Peyer's patch (tissue), 4 donors: Measurements from ENCODE around the gene FOLR2. TPM values are rescaled to one million over a fixed set of nuclear protein-coding genes. Genes with fewer than 3 reads are reported as not detected.
"Not testable (repeated sequence)": the region's sequence is repeated elsewhere in the genome, so short reads cannot be mapped to it uniquely, and the experiment has no call there.

Experiments
- DNase-seq, 3 donors: peaks; one replicate each; pipeline ENCODE4 v3.0.0-alpha.2; 2017 to 2019
- H3K27ac ChIP-seq, 4 donors: fragments of 200-600 bp; sonication (generic); one replicate each; pipeline ENCODE4 v1.5.1; 2016 to 2019
- H3K27me3 ChIP-seq, 2 donors: fragments of 200-600 bp; sonication (generic); one replicate each; pipeline ENCODE4 v1.5.1; 2019
- H3K36me3 ChIP-seq, 3 donors: fragments of 200-600 bp; sonication (generic); one replicate each; pipeline ENCODE4 v1.5.1; 2016 to 2019
- H3K4me1 ChIP-seq, 4 donors: fragments of 200-600 bp; sonication (generic); one replicate each; pipeline ENCODE4 v1.5.1; 2016 to 2019
- H3K4me3 ChIP-seq, 4 donors: fragments of 200-600 bp; sonication (generic); 1 replicate in 3 of 4; 2 replicates in 1 of 4; pipeline ENCODE4 v1.5.1; 2016 to 2019; ENCODE audit warnings: mild to moderate bottlenecking in 1 of 4
- H3K9me3 ChIP-seq, 4 donors: fragments of 200-600 bp; sonication (generic); one replicate each; pipeline ENCODE4 v1.5.1; 2016 to 2019; ENCODE audit warnings: mild to moderate bottlenecking in 1 of 4
- POLR2A ChIP-seq, 2 donors: fragments of 450-650 bp; IDR thresholded peaks; one replicate each; pipeline ENCODE4 v1.5.1; 2017; ENCODE audit warnings: antibody characterized with exemption in 2 of 2, mild to moderate bottlenecking in 2 of 2, moderate library complexity in 2 of 2
- total RNA-seq, 4 donors: library from RNA; depleted of rRNA; stranded (reverse); fragments of >200 nt; gene quantifications; one replicate each; pipeline ENCODE4 v1.1.0, GENCODE V29; 2016
- TF ChIP-seq, protein P1 (sequence below), 6 experiments: fragments of 450-650 bp in 4 of 6; fragments of 200-600 bp in 2 of 6; sonication (generic) in 1 of 6; IDR thresholded peaks; one replicate each; pipeline ENCODE4 v1.5.1; 2017 to 2019; ENCODE audit warnings: antibody characterized with exemption in 6 of 6, mild to moderate bottlenecking in 3 of 6, moderate library complexity in 1 of 6

FOLR2 gene
- total RNA-seq, 4 donors from 2014 or later = 3.5 to 15.8 (median 8.0) TPM; not detected in 1

DNA sequence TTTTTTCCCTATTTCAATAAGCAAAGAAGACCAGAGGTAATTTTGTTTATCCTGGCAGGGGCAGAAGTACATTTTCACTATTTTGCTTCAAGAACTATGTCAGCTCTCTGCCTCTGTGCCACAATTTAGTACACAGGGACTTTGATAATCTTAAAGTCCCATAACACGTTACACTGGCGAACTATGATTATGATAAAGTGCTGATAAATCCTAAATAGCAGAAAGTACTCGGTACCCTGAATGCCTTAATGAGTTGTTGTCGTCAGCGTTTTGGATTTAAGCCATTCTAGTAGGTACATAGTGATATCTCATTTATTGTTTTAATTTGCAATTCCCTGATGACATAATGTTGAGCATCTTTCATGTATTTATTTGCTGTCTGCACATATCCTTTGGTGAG lies 44.0 kb downstream of the FOLR2 start:
- no peaks in the 10 kb centered on the region for H3K9me3 ChIP-seq
- no peak overlapping the region for H3K27ac ChIP-seq
- H3K4me3 ChIP-seq = no peak overlapping the region
- no peak for DNase-seq
- no peaks in the 10 kb centered on the region for H3K36me3 ChIP-seq
- no peak for TF ChIP-seq POLR2A (IDR thresholded peaks at IDR 0.05)
- TF ChIP-seq, protein P1, sequence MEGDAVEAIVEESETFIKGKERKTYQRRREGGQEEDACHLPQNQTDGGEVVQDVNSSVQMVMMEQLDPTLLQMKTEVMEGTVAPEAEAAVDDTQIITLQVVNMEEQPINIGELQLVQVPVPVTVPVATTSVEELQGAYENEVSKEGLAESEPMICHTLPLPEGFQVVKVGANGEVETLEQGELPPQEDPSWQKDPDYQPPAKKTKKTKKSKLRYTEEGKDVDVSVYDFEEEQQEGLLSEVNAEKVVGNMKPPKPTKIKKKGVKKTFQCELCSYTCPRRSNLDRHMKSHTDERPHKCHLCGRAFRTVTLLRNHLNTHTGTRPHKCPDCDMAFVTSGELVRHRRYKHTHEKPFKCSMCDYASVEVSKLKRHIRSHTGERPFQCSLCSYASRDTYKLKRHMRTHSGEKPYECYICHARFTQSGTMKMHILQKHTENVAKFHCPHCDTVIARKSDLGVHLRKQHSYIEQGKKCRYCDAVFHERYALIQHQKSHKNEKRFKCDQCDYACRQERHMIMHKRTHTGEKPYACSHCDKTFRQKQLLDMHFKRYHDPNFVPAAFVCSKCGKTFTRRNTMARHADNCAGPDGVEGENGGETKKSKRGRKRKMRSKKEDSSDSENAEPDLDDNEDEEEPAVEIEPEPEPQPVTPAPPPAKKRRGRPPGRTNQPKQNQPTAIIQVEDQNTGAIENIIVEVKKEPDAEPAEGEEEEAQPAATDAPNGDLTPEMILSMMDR (IDR thresholded peaks at IDR 0.05) = no peak
- no peaks in the 10 kb centered on the region for H3K4me1 ChIP-seq
- no peaks in the 10 kb centered on the region for H3K27me3 ChIP-seq

DNA sequence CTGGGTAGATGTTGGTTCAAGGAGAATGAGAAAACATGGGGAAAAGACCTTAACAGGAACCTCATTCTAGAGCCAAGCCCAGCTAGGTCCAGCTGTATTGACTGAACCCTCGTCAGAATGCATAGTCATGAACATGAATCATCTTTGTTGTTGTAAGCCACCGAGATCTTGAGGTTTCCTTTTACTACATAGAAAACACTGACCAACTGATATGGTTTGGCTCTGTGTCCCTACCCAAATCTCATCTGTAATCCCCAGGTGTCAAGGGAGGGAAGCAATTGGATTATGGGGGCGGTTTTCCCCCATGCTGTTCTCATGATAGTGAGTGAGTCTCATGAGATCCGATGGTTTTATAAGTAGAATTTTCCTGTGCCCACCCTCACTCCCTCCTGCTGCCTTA lies 46.8 kb downstream of the FOLR2 start:
- H3K36me3 ChIP-seq = no peaks in the 10 kb centered on the region
- no peak overlapping the region for H3K27ac ChIP-seq
- no peak overlapping the region for H3K4me3 ChIP-seq
- H3K4me1 ChIP-seq = no peaks in the 10 kb centered on the region
- DNase-seq = no peak
- no peaks in the 10 kb centered on the region for H3K27me3 ChIP-seq
- TF ChIP-seq, protein P1 (IDR thresholded peaks at IDR 0.05) = no peak
- no peak for TF ChIP-seq POLR2A (IDR thresholded peaks at IDR 0.05)
- no peaks in the 10 kb centered on the region for H3K9me3 ChIP-seq

DNA sequence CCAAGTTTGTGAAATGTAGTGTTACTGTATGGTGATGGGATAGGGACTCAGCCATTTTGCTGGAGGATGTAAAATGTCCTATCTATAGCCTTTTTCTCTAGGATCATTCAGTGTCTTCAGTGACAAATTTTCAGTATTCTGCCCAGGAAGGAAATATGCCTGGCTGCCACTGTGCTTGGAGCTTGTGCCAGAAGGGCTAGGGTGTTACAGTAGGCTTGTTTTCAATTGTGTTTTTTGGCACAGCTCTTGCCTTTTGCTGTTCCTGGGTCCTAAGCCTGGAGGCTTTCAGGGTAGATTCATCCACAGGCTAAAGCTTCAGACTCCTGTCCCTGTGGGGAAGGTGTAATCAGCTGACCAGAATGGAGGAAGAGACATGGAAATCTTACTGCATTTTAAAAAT lies 49.4 kb downstream of the FOLR2 start:
- no peak overlapping the region for H3K27ac ChIP-seq

DNA sequence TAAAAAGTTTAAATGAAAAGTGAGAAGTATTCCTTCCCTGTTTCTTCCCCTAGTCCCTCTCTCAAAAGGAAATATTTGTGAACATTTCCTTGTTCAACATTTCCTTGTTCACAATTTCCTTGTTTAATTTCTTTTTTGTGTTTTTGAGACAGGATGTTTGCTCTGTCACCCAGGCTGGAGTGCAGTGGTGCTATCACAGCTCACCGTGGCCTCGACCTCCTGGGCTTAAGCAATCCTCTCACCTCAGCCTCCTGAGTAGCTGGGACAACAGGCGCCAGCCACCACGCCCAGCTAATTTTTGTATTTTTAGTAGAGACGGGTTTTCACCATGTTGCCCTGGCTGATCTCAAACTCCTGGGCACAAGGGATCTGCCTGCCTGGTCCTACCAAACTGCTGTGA lies 50.4 kb downstream of the FOLR2 start:
- not testable (repeated sequence) for H3K27ac ChIP-seq, H3K36me3 ChIP-seq, H3K4me3 ChIP-seq, H3K9me3 ChIP-seq, H3K4me1 ChIP-seq, DNase-seq, H3K27me3 ChIP-seq

More for the DNA sequence above, 49.4 kb downstream of the FOLR2 start:
- H3K4me3 ChIP-seq = no peak overlapping the region
- no peaks in the 10 kb centered on the region for H3K27me3 ChIP-seq
- no peaks in the 10 kb centered on the region for H3K36me3 ChIP-seq
- no peaks in the 10 kb centered on the region for H3K9me3 ChIP-seq
- H3K4me1 ChIP-seq = no peaks in the 10 kb centered on the region
- no peak for TF ChIP-seq POLR2A (IDR thresholded peaks at IDR 0.05)
- TF ChIP-seq, protein P1 (IDR thresholded peaks at IDR 0.05) = no peak
- DNase-seq = no peak

DNA sequence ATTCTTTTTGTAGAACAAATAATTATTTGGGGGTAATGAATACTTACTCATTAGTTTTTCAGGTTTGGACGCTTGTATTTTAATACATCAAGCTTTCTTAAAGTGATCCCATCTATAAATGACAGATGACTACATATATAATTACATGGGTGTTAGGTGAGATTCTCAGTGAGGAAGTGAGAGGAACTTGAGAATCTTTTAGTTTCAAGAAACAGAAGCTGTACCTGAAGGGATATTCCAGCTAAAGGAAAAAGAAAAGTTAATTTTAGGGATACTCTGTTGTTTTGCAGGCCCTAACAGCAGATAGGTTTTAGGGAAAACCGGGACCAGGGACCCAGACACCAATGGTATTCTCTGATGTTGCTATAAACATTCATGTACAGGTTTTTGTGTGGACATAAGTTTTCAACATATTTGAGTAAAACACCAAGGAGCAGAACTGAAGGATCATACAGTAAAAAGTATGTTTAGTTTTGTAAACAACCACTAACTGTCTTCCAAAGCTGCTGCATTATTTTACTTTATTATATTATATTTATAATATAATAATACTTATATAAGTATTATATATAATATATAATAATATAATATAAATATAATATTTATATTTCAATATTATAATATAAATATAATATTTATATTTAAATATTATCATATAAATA lies 51.5 kb downstream of the FOLR2 start:
- no peak overlapping the region for H3K27ac ChIP-seq
- TF ChIP-seq POLR2A (IDR thresholded peaks at IDR 0.05) = no peak
- TF ChIP-seq, protein P1 (IDR thresholded peaks at IDR 0.05) = no peak
- H3K36me3 ChIP-seq = no peaks in the 10 kb centered on the region
- no peak overlapping the region for H3K4me3 ChIP-seq
- DNase-seq = no peak
- no peaks in the 10 kb centered on the region for H3K27me3 ChIP-seq
- no peaks in the 10 kb centered on the region for H3K9me3 ChIP-seq
- H3K4me1 ChIP-seq = no peaks in the 10 kb centered on the region

Other genes with a start within 250 kb of the FOLR2 start
- gene IL18BP, start 217.9 kb upstream of the FOLR2 start, total RNA-seq = 10 to 100 TPM; 16.1 to 45.4 (median 28.2) TPM
- gene NUMA1, start 136.3 kb upstream of the FOLR2 start, total RNA-seq = 100 to 1,000 TPM; 297 to 512 (median 388) TPM
- gene LRRC51, start 135.9 kb upstream of the FOLR2 start, total RNA-seq = 1 to 10 TPM; 2.8 to 7.4 (median 6.0) TPM
- gene LAMTOR1, start 113.5 kb upstream of the FOLR2 start, total RNA-seq = 100 to 1,000 TPM in 1 of 4 donors, 10 to 100 TPM in 3; 86.6 to 132 (median 88.1) TPM
- gene TOMT, start 110.9 kb upstream of the FOLR2 start, total RNA-seq = not detected
- 10 to 100 TPM; 24.5 to 56.1 (median 43.0) TPM for gene ANAPC15, start 104.1 kb upstream of the FOLR2 start, total RNA-seq
- not detected for gene FOLR3, start 81.1 kb upstream of the FOLR2 start, total RNA-seq
- gene FOLR1, start 24.7 kb upstream of the FOLR2 start, total RNA-seq = not detected
- 100 to 1,000 TPM; 106 to 198 (median 179) TPM for gene INPPL1, start 8.0 kb downstream of the FOLR2 start, total RNA-seq
- not detected for gene PHOX2A, start 27.4 kb downstream of the FOLR2 start, total RNA-seq
- 10 to 100 TPM; 16.5 to 78.4 (median 20.6) TPM for gene CLPB, start 217.7 kb downstream of the FOLR2 start, total RNA-seq